GM19372 (cell line): Measurements from ENCODE around the gene RPL18A.

Experiments
- ATAC-seq: cut with Tn5 transposase; IDR thresholded peaks from one replicate; pipeline ENCODE4 v1.9.1; 2021; ENCODE audit warnings: mild to moderate bottlenecking, low read depth, moderate library complexity; ENCODE audit not compliant: unreplicated experiment

RPL18A gene

GRCh38 chr19:17841371-17841809 is 18.3 kb upstream of the RPL18A start:
- ATAC-seq = no peak

GRCh38 chr19:17841810-17842662 is 17.7 kb upstream of the RPL18A start:
- ATAC-seq = no peak

GRCh38 chr19:17842663-17843291 is 16.9 kb upstream of the RPL18A start:
- no peak for ATAC-seq

- no peak for ATAC-seq
Observed at GRCh38 chr19:17843292-17843827, 16.4 kb upstream of the RPL18A start.

- no peak for ATAC-seq
Observed at GRCh38 chr19:17843908-17844490, 15.7 kb upstream of the RPL18A start.

- no peak for ATAC-seq
Observed at GRCh38 chr19:17846146-17846545, 13.6 kb upstream of the RPL18A start.

- no peak for ATAC-seq
Observed at GRCh38 chr19:17847538-17848366, 12.0 kb upstream of the RPL18A start, which contains the start of gene JAK3. Gene JAK3 (minus strand): TSS chr19:17847982. CDS start chr19:17844417, 3,565 bp downstream.

GRCh38 chr19:17848595-17849292 is 11.0 kb upstream of the RPL18A start:
- ATAC-seq = no peak

GRCh38 chr19:17854061-17854460 is 5.6 kb upstream of the RPL18A start:
- no peak for ATAC-seq

GRCh38 chr19:17855280-17856152 is 4.2 kb upstream of the RPL18A start:
- no peak for ATAC-seq

GRCh38 chr19:17860331-17860992 is 752 bp downstream of the RPL18A start:
- no peak for ATAC-seq

GRCh38 chr19:17860993-17861360 is 1.3 kb downstream of the RPL18A start:
- no peak for ATAC-seq

GRCh38 chr19:17861542-17862402 is 2.1 kb downstream of the RPL18A start:
- no peak for ATAC-seq

- no peak for ATAC-seq
Observed at GRCh38 chr19:17862711-17863519, 3.2 kb downstream of the RPL18A start.

- no peak for ATAC-seq
Observed at GRCh38 chr19:17863520-17864182, 3.9 kb downstream of the RPL18A start.
